Putamen (tissue), 1 donor: ENCODE data around the gene HNF4A.
"Not testable (repeated sequence)": the region's sequence is repeated elsewhere in the genome, so short reads cannot be mapped to it uniquely, and the experiment has no call there.

ENCODE experiments used
- DNase-seq: peaks from one replicate; pipeline ENCODE4 v3.0.0-alpha.2; 2016; ENCODE audit warnings: low spot score

HNF4A gene

DNA sequence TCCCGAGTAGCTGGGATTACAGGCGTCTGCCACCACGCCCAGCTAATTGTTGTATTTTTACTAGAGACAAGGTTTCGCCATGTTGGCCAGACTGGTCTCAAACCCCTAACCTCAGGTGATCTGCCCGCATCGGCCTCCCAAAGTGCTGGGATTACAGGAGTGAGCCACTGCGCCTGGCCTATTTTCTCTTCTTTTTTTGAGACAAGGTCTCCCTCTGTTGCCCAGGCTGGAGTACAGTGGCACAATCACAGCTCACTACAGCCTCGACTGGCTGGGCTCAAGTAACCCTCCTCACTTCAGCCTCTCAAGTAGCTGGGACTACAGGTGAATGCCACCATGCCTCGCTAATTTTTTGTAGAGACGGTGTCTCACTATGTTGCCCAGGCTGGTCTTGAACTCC is 9.6 kb upstream of the HNF4A start:
- DNase-seq: not testable (repeated sequence)

DNA sequence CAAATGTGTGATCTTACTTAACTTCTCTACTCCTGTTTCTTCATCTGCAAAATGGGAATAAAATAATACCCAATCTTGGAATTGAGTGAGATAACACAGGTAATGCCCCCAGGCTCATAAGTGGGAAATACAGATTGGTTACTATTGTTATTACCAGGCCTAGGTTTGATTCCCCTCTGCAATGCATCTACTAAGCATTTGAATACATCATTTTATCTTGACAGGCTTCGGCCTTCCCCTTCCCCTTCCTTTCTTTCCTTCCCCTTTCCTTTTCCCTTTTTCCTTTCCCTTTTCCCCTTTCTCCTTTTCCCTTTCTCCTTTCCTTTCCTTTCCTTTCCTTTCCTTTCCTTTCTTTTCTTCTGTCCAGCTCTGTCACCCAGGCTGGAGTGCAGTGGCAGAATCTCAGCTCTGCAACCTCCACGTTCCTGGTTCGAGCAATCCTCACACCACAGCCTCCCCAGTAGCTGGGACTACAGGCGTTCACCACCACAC is 7.3 kb upstream of the HNF4A start:
- DNase-seq: no peak

DNA sequence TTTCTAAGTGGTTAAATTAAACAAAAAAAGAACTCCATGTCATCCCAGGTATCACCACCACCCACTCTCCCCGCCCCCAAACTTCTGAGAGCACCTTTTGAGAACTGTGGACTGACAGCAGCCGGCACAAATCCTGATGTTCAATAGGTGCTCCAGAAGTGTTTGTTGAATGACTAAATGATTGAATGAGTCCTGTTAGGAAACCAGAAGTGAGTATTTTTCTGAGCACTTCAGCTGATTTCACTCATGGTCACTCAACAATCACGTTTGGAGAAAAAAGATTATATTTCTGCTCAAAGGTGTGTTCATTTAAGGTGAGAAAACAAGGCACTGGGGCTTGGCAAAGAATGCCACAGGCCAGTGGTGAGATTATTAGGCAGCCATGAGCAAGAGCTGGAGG is 6.2 kb upstream of the HNF4A start:
- no peak for DNase-seq

DNA sequence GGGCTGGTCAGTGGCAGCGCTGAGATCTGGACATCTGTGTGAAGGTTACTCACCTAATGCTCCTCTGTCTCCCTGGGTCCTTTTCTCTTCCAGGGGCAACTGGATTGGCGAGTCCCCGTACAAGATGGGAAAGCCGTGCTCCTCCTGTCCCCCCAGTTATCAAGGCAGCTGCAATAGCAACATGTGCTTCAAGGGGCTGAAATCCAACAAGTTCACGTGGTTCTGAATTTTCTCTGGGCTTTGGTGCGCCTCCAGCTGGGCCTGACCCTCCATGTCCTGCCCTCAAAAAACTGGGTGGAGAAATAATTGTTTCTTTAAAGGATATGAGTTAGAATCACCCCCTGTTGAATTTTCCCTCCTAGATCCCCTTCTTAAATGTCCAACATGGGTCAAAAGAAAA is 4.9 kb upstream of the HNF4A start:
- DNase-seq: no peak

DNA sequence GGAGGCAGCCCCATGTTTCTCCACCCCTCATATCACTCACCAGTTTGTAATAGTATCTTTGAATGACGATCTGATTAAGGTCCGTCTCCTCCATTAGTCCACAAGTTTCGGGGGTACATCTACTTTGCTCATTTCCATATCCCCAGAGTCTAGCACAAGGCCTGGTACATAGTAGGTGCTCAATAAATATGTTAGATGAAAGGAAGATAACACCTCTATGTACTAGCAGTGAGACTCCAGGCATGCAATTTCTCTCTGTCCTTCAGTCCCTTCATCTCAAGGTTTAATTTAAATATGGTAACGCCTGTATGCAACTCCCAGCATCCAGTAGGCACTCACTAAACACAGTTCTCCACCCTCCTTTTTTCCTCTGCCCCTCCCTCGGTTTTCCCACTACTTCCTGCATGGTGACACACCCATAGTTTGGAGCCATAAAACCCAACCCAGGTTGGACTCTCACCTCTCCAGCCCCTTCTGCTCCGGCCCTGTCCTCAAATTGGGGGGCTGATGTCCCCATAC is 461 bp upstream of the HNF4A start:
- DNase-seq: no peak

DNA sequence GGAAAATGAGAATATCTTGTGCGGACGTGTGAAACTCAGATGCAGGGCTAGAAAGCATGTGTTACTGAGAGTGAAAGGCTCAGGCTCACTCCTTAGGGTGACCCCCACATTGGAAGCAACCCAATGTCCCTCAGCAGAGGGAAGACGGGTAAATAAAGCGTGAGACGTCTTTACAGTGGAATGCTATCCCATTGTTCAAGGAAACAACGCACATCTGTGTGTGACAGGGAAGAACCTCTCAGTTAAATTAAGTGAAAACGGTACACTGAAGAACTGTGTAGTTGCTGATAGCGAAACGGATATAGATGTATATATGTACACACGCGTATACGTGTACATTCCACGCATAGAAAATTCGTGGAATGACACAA is 839 bp downstream of the HNF4A start:
- DNase-seq: no peak

DNA sequence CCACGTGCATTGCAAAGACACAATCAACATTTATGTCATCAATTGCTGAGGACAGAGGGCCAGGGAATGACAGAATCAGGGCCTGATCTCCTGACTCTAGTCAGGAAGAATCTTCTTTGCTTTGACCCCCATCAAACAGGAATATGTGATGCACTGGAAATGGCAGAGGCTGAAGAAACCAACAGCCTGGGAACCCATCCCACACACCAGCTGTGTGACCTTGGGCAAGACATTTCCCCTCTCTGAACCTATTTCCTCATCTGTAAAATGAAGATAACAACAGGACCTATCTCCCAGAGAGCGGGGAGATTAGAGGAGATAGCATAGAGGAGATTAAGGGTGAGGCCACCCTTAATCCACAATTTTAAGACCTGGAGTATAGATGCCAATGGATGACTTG is 1.5 kb downstream of the HNF4A start:
- DNase-seq: no peak

DNA sequence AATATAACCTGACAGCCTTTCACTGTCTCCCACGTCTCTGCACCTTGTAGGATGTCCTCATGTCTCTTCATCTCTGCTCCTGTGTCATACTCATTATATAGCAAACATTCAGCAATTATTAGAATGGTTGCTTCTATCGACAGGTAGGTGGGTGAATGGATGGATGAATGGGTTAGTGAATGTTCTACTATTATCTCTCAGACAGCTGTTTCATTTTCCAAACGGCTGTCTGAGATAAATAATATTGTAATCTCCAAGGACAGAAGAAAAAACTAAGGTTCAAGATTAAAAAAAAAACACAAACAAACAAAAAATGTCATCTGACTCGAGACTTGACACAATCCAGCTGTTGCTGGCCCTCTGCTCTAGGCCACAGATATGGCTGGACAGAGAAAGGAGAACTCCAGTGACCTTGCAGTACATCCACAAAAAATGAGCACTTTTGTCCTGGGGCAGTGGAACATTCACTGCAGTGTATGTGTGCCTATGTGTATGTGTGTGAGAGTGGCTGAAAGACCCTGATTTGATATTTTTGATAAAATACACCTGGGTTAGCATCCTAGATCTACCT is 2.1 kb downstream of the HNF4A start:
- no peak for DNase-seq

DNA sequence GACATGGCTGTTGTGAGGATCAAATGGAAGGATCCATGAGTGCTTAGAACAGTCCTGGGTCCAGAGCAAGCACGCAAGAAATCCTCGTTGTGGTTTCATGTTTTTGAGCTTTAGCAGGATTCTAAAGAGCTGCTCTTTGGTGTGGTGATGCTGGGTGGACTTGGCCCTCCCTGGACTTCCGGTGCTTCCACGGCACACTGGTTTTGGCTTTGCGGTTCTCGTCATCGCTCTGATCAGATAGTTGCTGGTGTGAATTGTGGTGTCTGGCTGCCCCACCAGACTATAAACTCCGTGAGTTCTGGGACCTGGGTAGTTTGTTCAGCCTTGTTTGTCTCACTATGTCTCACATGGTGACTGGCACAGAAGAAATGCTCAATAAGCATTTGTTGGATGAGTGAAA is 3.3 kb downstream of the HNF4A start:
- DNase-seq: no peak

DNA sequence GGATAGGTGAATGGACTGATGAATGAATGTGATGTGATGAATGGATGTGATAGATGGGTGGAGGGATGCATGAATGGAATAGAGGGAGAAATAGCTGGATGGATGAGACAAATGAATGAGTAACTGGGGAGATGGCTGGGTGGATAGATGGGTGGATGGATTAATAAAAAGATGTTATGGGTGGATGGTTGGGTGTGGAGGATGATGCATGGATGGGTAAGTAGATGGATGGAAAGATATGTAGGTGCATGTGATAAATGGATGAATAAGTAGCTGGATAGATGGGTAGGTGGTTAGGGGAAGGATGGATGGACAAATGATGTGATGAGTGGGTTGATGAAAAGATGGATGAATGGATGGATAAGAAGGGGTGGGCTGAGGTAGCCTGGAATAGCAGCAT is 4.7 kb downstream of the HNF4A start:
- no peak for DNase-seq

DNA sequence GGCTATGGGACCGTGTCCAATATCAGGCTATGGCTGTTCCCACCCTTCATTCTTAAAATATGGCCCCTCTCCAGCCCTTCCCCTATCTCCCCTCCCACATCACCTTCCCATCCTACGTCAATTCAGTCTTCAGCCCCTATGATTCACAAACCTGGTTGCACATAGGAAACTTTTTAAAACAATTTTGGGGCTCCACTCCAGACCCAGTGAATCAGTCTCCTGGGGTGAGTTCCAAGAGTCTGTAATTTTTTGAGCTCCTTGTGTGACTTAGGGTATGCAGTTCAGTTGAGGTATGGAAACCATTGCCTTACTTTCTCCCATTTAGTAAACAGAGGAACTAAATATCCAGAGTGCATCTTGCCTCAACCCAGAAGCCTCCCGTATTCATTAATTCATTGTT is 5.5 kb downstream of the HNF4A start:
- no peak for DNase-seq

DNA sequence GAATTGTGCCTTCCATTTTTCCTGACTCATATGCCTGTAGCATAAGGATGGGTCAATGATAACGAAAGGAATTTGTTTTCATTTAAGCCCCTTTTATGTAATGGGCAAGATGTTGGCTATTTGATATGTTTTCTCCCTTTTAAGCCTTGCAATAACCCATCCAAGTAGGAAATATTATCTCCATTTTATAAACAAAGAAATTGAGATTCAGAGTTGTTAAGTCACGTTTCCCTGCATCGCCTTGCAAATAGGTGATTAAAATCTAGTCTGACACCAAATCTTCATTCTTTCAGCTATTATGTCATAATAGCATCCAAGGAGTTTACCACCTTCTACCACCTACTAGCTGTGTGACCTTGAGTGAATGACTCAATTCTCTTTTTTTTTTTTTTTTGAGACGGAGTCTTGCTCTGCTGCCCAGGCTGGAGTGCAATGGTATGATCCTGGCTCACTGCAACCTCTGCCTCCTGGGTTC is 7.0 kb downstream of the HNF4A start:
- no peak for DNase-seq

DNA sequence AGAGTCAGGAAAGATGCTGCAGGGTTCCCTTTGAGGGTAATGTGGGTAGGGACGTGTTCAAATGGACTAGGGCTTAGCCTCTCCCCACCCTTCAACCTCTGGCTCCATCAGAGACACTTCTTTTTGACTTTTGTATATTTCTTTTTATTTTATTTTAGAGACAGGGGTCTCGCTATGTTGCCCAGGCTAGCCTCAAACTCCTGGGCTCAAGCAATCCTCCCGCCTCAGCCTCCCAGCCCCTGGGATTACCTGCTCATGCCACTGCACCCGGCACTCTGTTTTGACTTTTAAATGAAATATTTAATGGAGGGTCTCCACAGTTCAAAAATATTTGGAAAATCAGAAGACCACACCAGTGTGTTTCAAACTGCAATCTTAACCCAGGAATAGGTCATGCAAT is 8.6 kb downstream of the HNF4A start:
- no peak for DNase-seq

DNA sequence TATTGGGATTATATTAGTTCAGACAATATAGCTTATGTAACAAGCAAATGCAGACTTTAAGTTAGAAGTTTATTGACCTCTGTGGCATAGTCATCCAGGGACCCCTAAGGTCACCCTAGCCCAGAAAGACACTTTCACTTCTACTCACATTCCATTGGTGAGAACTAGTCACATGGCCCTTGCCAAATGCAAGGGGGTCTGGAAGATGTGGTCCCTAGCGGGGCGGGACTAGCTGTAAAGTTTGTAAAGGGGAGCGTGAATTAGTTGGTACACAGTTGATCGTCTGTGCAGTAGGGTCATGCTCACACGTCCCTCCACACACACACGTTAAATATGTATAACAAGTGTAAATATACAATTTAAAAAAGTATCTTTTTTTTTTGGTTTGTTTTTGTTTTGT is 9.3 kb downstream of the HNF4A start:
- DNase-seq: no peak

DNA sequence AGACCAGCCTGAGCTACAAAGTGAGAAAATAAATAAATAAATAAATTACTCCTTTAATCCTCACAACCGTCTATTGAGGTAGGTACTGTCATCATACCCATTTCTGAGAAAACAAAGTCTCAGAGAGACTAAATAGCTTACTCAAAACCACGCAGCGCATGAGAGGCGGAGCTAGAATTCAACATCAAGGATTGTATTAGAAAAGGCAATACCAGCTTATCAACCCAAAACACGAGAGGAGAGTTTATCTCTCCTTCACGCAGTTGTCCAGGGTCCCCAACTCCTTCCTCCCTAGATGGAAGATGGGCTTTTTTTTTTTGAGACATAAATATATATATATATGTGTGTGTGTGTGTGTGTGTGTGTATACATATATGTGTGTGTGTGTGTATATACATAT is 12.2 kb downstream of the HNF4A start:
- DNase-seq: no peak

DNA sequence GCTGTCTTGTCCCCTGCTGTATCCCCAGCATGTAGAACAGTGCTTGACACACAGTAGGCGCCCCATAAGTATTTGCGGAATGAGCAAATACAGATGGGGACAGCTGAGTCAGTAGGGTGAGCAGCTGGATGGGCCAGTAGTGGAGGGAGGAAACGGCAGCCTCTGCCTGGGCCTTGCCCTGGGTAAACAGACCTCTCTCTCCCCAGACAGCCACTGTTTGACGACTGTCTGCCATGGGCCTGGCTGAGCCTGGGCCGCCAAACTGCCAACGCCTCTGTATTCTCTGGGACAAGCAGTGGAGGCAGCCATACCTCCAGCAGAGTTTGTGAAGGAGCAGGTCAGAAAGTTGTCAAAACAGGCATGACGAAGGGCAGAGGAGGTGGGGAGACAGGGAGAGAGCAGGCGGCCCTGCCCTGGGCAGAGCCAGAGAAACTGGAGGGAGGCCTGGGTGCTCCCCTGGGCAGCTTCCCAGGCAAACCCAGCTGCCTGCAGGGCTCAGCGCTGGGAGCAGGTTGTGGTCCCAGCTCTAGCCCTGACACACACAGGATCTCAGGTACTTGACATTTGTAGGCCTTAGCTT is 15.2 kb downstream of the HNF4A start:
- DNase-seq: no peak

DNA sequence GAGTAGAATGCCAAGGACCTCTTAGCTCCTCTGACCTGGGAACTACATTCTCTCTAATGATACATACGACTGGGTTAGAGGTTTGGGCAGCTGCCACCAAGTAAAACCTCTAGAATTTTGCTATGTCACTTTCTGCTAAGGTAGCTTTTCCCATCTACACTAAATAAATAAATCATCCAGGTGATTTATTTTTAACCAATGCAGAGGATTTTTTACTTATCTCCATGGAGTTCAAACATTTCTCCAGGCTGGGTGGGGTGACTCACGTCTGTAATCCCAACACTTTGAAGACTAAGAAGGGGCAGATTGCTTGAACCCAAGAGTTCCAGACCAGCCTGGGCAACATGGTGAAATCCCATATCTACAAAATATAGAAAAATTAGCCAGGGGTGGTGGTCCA is 27.1 kb downstream of the HNF4A start:
- DNase-seq: no peak

DNA sequence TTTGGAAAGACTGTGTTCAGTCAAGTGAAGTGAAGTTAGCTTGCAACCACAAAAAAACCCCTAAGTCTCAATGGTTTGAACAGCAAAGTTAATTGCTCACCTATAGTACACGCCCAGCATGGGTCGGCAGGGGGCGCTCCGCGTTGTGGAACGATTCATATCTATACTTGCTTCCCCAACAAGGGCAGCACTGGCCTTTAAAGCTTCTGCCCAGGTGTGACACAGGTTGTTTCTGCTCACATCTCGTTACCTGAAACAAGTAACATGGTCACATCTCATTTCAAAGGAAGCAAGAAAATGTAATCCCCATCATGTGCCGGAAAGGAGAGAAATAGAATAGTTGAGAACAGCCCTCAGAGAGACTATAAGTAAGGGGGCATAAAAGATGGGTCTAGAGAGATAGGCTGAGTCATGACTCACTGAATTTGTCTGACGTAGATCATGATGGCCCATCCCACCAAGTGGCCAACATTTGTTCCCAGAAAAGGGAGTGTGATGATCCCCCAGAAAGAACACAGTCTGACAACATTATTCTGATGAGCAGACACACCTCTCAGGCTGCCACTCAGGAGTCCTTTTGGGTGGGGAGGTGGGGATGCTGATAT is 29.0 kb downstream of the HNF4A start:
- peak; percentile 12 for DNase-seq

DNA sequence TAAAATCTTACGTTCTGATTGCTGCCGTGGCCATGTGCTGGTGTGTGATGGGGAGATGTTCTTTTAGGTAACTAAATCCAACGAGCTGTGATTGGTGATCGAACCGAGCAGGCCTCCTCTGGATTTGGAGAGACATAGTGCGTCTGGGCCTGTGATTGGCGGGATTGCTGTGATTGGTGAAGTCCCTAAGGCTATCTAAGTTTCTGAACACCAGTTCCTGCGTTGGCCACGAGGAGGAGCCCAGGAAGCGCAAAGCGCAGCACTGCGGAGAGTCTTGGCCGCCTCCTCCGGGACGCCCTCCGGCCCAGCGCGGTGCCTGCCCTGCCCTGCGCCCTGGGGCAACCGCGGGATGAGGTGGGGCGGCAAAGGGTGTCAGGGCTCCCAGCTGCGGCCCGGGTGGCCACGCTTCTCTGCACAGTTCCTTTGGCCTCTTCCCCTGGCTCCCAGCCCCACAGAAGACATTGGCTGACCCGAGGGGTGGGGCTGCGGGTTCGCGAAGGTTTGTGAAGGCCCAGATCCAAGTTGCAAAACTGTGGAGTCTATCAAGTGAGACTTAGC is 33.0 kb downstream of the HNF4A start:
- DNase-seq: no peak

DNA sequence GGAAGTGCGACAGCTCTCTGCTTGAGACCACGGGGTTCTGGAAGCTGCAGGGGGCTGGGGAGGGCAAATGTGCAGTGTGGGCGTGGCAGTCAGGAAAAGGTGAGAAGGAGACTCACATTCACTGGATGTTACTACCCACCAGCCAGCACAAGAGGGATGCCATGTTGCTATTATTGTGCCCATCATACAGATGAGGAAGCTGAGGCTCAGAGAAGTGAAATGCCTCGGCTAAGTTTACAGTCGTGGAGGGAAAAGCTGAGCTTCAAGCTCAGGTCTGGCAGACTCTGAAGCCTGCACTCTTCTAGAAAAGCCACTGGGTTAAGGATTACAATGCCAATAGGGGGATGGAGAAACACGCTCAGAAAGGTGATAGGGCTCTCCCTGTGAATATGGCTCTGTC is 34.4 kb downstream of the HNF4A start:
- no peak for DNase-seq

DNA sequence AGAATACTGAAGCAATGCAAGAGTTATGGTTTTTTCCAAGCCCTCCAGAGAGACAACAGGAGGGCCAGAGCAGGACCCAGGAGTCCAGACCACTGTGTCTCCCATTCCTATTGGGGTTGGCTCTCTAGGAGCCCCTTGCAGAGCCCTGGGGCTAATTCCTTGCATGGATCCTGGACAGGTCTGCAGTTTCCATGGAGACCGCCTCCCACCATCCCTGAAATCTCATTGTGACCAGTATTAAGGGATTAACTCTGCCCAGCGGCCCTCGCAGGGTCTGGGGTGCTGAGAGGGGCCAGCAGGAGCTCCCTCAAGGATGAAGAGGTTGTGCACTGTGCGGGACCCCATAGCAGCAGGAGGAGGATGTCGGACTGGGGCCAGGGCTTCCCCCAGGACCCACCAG is 34.8 kb downstream of the HNF4A start:
- DNase-seq: no peak

DNA sequence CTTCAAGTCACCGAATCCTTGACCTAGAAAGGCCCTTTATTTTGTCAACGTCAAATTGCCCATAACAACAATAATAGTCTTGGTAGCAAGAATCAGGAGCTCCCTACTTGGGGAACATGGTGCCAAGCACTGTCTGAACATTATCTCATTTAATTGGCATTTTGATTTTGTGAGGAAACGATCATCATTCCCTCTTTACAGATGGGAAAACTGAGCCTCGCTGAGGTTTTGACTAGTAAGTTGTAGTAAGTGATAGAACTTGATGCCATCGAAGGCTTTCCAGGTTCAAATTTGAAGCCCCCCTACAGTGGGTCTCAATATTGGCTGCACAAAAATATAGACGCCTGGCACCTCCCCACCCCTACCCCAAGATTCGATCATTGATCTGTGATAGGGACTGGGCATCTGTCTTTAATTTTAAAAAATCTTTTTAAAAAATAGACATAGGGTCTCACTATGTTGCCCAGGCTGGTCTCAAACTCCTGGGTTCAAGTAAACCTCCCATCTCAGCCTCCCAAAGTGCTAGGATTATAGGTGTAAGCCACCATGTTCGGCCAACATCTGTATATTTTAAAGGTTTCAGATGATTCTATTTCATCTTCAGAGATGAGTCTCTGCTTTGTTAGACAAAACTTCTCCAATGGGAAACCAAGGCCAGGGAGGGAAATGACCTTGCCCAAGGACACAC is 36.7 kb downstream of the HNF4A start:
- no peak for DNase-seq
